ENCODE data around the gene PYROXD2.
"Not testable (repeated sequence)": the region's sequence is repeated elsewhere in the genome, so short reads cannot be mapped to it uniquely, and the experiment has no call there.

The PYROXD2 gene

GRCh38 chr10:98349508-98349922 is 65.5 kb downstream of the PYROXD2 start:
- DNase-seq (no peak), ATAC-seq (ENCODE audit: insufficient read depth, low read depth) (no peak)
- Histone ChIP-seq H3K4me1 (ENCODE audit: insufficient read depth, low read length) (no peaks in the 10 kb centered on the region), H3K79me2 (ENCODE audit: insufficient read depth, low read length) (no peaks in the 10 kb centered on the region), H3K27me3 (ENCODE audit: insufficient read depth, low read length, poor library complexity) (peaks cover 17% of the 10 kb centered on the region), H3K4me3 (ENCODE audit: low read depth in 1 of 2, low read length in 2 of 2) (no peak overlapping the region), H4K20me1 (ENCODE audit: insufficient read depth, low read length) (no peaks in the 10 kb centered on the region), H3K9ac (ENCODE audit: low read depth, low read length) (no peak overlapping the region), H3K9me3 (ENCODE audit: insufficient read depth, low read length, severe bottlenecking) (no peaks in the 10 kb centered on the region), H3K36me3 (ENCODE audit: insufficient read depth, low read length) (no peaks in the 10 kb centered on the region), H3K27ac (ENCODE audit: low read length) (no peak overlapping the region), H2AFZ (ENCODE audit: low read depth, low read length) (no peak overlapping the region), H3K4me2 (ENCODE audit: insufficient read depth, low read length) (no peak overlapping the region)
- TF ChIP-seq, protein P1, sequence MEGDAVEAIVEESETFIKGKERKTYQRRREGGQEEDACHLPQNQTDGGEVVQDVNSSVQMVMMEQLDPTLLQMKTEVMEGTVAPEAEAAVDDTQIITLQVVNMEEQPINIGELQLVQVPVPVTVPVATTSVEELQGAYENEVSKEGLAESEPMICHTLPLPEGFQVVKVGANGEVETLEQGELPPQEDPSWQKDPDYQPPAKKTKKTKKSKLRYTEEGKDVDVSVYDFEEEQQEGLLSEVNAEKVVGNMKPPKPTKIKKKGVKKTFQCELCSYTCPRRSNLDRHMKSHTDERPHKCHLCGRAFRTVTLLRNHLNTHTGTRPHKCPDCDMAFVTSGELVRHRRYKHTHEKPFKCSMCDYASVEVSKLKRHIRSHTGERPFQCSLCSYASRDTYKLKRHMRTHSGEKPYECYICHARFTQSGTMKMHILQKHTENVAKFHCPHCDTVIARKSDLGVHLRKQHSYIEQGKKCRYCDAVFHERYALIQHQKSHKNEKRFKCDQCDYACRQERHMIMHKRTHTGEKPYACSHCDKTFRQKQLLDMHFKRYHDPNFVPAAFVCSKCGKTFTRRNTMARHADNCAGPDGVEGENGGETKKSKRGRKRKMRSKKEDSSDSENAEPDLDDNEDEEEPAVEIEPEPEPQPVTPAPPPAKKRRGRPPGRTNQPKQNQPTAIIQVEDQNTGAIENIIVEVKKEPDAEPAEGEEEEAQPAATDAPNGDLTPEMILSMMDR (IDR thresholded peaks at IDR 0.05; ENCODE audit: borderline replicate concordance, extremely low read depth, low read length, poor library complexity, severe bottlenecking), result no peak
- no peak for TF ChIP-seq EZH2 (IDR thresholded peaks at IDR 0.05; ENCODE audit: borderline replicate concordance, low read depth, low read length, severe bottlenecking)

DNA sequence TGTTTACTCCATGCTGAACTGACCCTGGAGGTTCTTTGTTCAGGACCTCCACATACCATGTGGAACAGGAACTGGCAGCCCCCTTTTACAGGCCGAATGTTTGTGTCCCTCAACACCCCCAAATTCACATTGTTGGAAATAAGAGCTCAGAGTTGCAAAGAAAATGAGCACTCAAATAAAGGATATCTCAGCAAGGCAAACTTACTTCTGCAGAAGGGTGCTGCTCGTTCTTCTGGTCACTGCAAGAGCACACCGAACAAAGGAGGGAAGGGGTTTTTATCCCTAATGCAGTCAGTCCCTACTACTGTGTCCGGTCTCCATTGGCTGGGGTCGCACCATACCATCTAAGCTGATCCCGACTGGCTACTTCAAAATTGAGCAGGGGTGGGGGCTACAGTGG is 68.1 kb downstream of the PYROXD2 start:
- Histone ChIP-seq H3K4me2 (ENCODE audit: insufficient read depth, low read length) (no peak overlapping the region), H3K27ac (ENCODE audit: low read length) (no peak overlapping the region), H3K9me3 (ENCODE audit: insufficient read depth, low read length, severe bottlenecking) (no peaks in the 10 kb centered on the region), H3K9ac (ENCODE audit: low read depth, low read length) (no peak overlapping the region), H3K36me3 (ENCODE audit: insufficient read depth, low read length) (no peaks in the 10 kb centered on the region), H3K79me2 (ENCODE audit: insufficient read depth, low read length) (no peaks in the 10 kb centered on the region), H3K27me3 (ENCODE audit: insufficient read depth, low read length, poor library complexity) (peaks cover 5% of the 10 kb centered on the region), H3K4me3 (ENCODE audit: low read depth in 1 of 2, low read length in 2 of 2) (no peak overlapping the region), H3K4me1 (ENCODE audit: insufficient read depth, low read length) (no peaks in the 10 kb centered on the region), H2AFZ (ENCODE audit: low read depth, low read length) (no peak overlapping the region), H4K20me1 (ENCODE audit: insufficient read depth, low read length) (no peaks in the 10 kb centered on the region)
- TF ChIP-seq, protein P1 (IDR thresholded peaks at IDR 0.05; ENCODE audit: borderline replicate concordance, extremely low read depth, low read length, poor library complexity, severe bottlenecking), result no peak
- TF ChIP-seq EZH2 (IDR thresholded peaks at IDR 0.05; ENCODE audit: borderline replicate concordance, low read depth, low read length, severe bottlenecking), result no peak
- DNase-seq, result no peak
- ATAC-seq (ENCODE audit: insufficient read depth, low read depth), result no peak

DNA sequence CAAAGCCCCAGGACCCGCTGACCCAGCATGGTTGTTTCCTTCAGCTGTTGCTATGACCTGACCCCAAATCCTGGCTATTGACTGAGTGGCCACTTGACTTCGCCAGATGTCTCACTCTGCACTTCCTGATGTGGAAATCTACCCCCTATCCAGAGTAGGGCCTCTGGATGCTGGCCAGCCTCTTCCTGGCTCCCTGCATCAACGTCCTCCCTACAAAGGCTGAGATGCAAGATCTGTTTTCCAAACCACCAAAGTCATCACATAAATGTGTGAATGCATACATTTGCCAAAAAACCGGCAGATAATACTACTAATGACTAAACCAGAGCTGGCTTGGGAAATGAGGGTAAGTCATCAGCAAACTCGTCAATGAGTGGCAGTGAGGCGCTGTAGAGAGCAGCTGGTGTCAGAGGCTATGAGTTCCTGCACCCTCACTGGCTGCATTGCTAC is 70.4 kb downstream of the PYROXD2 start:
- no peaks in the 10 kb centered on the region for H3K79me2 ChIP-seq (ENCODE audit: insufficient read depth, low read length)
- no peaks in the 10 kb centered on the region for H4K20me1 ChIP-seq (ENCODE audit: insufficient read depth, low read length)
- TF ChIP-seq, protein P1 (IDR thresholded peaks at IDR 0.05; ENCODE audit: borderline replicate concordance, extremely low read depth, low read length, poor library complexity, severe bottlenecking), result no peak
- no peak for TF ChIP-seq EZH2 (IDR thresholded peaks at IDR 0.05; ENCODE audit: borderline replicate concordance, low read depth, low read length, severe bottlenecking)
- no peaks in the 10 kb centered on the region for H3K4me1 ChIP-seq (ENCODE audit: insufficient read depth, low read length)
- H3K27me3 ChIP-seq (ENCODE audit: insufficient read depth, low read length, poor library complexity), result peaks cover 5% of the 10 kb centered on the region
- H3K9me3 ChIP-seq (ENCODE audit: insufficient read depth, low read length, severe bottlenecking), result no peaks in the 10 kb centered on the region
- H3K27ac ChIP-seq (ENCODE audit: low read length), result no peak overlapping the region
- no peak overlapping the region for H3K4me3 ChIP-seq (ENCODE audit: low read depth in 1 of 2, low read length in 2 of 2)
- no peaks in the 10 kb centered on the region for H3K36me3 ChIP-seq (ENCODE audit: insufficient read depth, low read length)
- no peak overlapping the region for H3K4me2 ChIP-seq (ENCODE audit: insufficient read depth, low read length)
- ATAC-seq (ENCODE audit: insufficient read depth, low read depth) (no peak), DNase-seq (no peak)
- H3K9ac ChIP-seq (ENCODE audit: low read depth, low read length), result no peak overlapping the region
- no peak overlapping the region for H2AFZ ChIP-seq (ENCODE audit: low read depth, low read length)

DNA sequence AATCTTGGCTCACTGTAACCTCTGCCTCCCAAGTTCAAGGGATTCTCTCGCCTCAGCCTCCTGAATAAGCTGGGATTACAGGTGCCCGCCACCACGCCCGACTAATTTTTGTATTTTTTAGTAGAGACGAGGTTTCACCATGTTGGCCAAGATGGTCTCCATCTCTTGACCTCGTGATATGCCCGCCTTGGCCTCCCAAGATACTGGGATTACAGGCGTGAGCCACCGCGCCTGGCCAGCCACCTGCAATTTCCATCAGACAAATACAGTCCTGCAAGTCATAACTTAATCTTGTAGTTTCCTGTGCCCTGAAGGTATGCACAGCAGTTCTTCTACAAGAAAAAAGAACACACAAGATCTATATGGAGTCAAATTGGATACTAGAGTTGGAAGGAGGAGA is 73.3 kb downstream of the PYROXD2 start:
- H3K9ac ChIP-seq (ENCODE audit: low read depth, low read length); H3K4me1 ChIP-seq (ENCODE audit: insufficient read depth, low read length); H3K4me3 ChIP-seq (ENCODE audit: low read depth in 1 of 2, low read length in 2 of 2); H2AFZ ChIP-seq (ENCODE audit: low read depth, low read length); H3K36me3 ChIP-seq (ENCODE audit: insufficient read depth, low read length); H3K4me2 ChIP-seq (ENCODE audit: insufficient read depth, low read length); H3K9me3 ChIP-seq (ENCODE audit: insufficient read depth, low read length, severe bottlenecking); ATAC-seq (ENCODE audit: insufficient read depth, low read depth); H3K27ac ChIP-seq (ENCODE audit: low read length); H3K79me2 ChIP-seq (ENCODE audit: insufficient read depth, low read length); DNase-seq; H4K20me1 ChIP-seq (ENCODE audit: insufficient read depth, low read length): not testable (repeated sequence)
- peaks cover 11% of the 10 kb centered on the region for H3K27me3 ChIP-seq (ENCODE audit: insufficient read depth, low read length, poor library complexity)
